H9 (cell line): ENCODE results near the gene GRM3. TPM values are rescaled to one million over a fixed set of nuclear protein-coding genes. Genes with fewer than 3 reads are reported as not detected.

ENCODE experiments used
- DNase-seq: peaks from one replicate; pipeline ENCODE4 v3.0.0-alpha.2; 2017
- H2AFZ ChIP-seq: one replicate; pipeline ENCODE4 v1.6.1; 2013; ENCODE audit warnings: mild to moderate bottlenecking, low read length, control low read depth, moderate library complexity
- H2AK5ac ChIP-seq: 2 replicates; pipeline ENCODE4 v1.6.1; 2013; ENCODE audit warnings: low read length, control low read depth, mixed read lengths; ENCODE audit not compliant: insufficient read length
- H2BK120ac ChIP-seq: one replicate; pipeline ENCODE4 v1.6.1; 2013; ENCODE audit warnings: low read depth, mild to moderate bottlenecking, low read length, control low read depth, inconsistent platforms; ENCODE audit not compliant: poor library complexity, severe bottlenecking
- H2BK12ac ChIP-seq: 2 replicates; pipeline ENCODE4 v1.6.1; 2013; ENCODE audit warnings: low read length, control low read depth, mixed read lengths, low read depth; ENCODE audit not compliant: insufficient read length
- H2BK15ac ChIP-seq: 2 replicates; pipeline ENCODE4 v1.6.1; 2013; ENCODE audit warnings: low read depth, low read length, control low read depth
- H2BK20ac ChIP-seq: one replicate; pipeline ENCODE4 v1.6.1; 2013; ENCODE audit warnings: low read depth, mild to moderate bottlenecking, low read length, control low read depth, inconsistent platforms; ENCODE audit not compliant: poor library complexity, severe bottlenecking
- H2BK5ac ChIP-seq: 2 replicates; pipeline ENCODE4 v1.6.1; 2013; ENCODE audit warnings: low read length, control low read depth, mixed read lengths; ENCODE audit not compliant: insufficient read length
- H3K14ac ChIP-seq: 2 replicates; pipeline ENCODE4 v1.6.1; 2013; ENCODE audit warnings: low read length, control low read depth; ENCODE audit not compliant: insufficient read depth
- H3K18ac ChIP-seq: 2 replicates; pipeline ENCODE4 v1.6.1; 2013; ENCODE audit warnings: low read depth, mild to moderate bottlenecking, mixed read lengths, low read length, control low read depth; ENCODE audit not compliant: insufficient read length
- H3K23ac ChIP-seq: 2 replicates; pipeline ENCODE4 v1.6.1; 2013; ENCODE audit warnings: low read length, control low read depth, mixed read lengths, low read depth; ENCODE audit not compliant: insufficient read length
- H3K23me2 ChIP-seq: 2 replicates; pipeline ENCODE4 v1.6.1; 2013; ENCODE audit warnings: low read depth, mild to moderate bottlenecking, mixed read lengths, low read length, control low read depth; ENCODE audit not compliant: insufficient read length, poor library complexity, severe bottlenecking
- H3K27ac ChIP-seq: 2 replicates; pipeline ENCODE4 v1.5.1; 2013; ENCODE audit warnings: low read length, control low read depth, mixed read lengths, low read depth; ENCODE audit not compliant: insufficient read length
- H3K27me3 ChIP-seq: 2 replicates; pipeline ENCODE4 v1.6.1; 2013; ENCODE audit warnings: low read length, control low read depth, inconsistent platforms; ENCODE audit not compliant: insufficient read depth
- H3K4ac ChIP-seq: 2 replicates; pipeline ENCODE4 v1.6.1; 2013; ENCODE audit warnings: low read depth, mild to moderate bottlenecking, control low read depth, inconsistent platforms, low read length, moderate library complexity
- H3K4me1 ChIP-seq: 2 replicates; pipeline ENCODE4 v1.6.1; 2013; ENCODE audit warnings: low read length, control low read depth, inconsistent platforms; ENCODE audit not compliant: insufficient read depth
- H3K4me2 ChIP-seq: 2 replicates; pipeline ENCODE4 v1.6.1; 2013; ENCODE audit warnings: low read length, control low read depth, mixed read lengths; ENCODE audit not compliant: insufficient read length, insufficient read depth
- H3K56ac ChIP-seq: 2 replicates; pipeline ENCODE4 v1.6.1; 2013; ENCODE audit warnings: low read depth, mild to moderate bottlenecking, mixed read lengths, low read length, control low read depth; ENCODE audit not compliant: insufficient read length
- H3K79me1 ChIP-seq: 2 replicates; pipeline ENCODE4 v1.6.1; 2013; ENCODE audit warnings: low read depth, mild to moderate bottlenecking, moderate library complexity, low read length, control low read depth, inconsistent platforms; ENCODE audit not compliant: insufficient read depth, poor library complexity, severe bottlenecking
- H3K79me2 ChIP-seq: 2 replicates; pipeline ENCODE4 v1.6.1; 2013; ENCODE audit warnings: low read length, control low read depth, inconsistent platforms; ENCODE audit not compliant: insufficient read depth
- H3K9ac ChIP-seq: 2 replicates; pipeline ENCODE4 v1.6.1; 2013; ENCODE audit warnings: low read length, control low read depth, mixed read lengths; ENCODE audit not compliant: insufficient read length; ENCODE audit errors: extremely low read depth
- H3K9me3 ChIP-seq: one replicate; pipeline ENCODE4 v1.6.1; 2013; ENCODE audit warnings: low read depth, low read length, inconsistent platforms; ENCODE audit not compliant: control insufficient read depth
- H3T11ph ChIP-seq: one replicate; pipeline ENCODE4 v1.6.1; 2013; ENCODE audit warnings: mild to moderate bottlenecking, low read length, control low read depth, inconsistent platforms
- H4K20me1 ChIP-seq: one replicate; pipeline ENCODE4 v1.6.1; 2013; ENCODE audit not compliant: control insufficient read depth, insufficient read length, insufficient read depth
- H4K5ac ChIP-seq: 2 replicates; pipeline ENCODE4 v1.6.1; 2013; ENCODE audit warnings: low read depth, mild to moderate bottlenecking, mixed read lengths, low read length, control low read depth; ENCODE audit not compliant: insufficient read length
- H4K8ac ChIP-seq: replicated peaks from 2 replicates; pipeline ENCODE4 v1.6.1; 2013; ENCODE audit warnings: low read length, control low read depth, mixed read lengths, low read depth; ENCODE audit not compliant: insufficient read length
- H4K91ac ChIP-seq: 2 replicates; pipeline ENCODE4 v1.6.1; 2013; ENCODE audit warnings: low read depth, mild to moderate bottlenecking, moderate library complexity, mixed read lengths, low read length, control low read depth; ENCODE audit not compliant: insufficient read length
- H3K27ac Mint-ChIP-seq, 3 experiments: 2 replicates in 2 of 3; 3 replicates in 1 of 3; pipeline ENCODE4 v1.8.0; 2020 to 2021; ENCODE audit warnings: mixed read lengths in 3 of 3, mild to moderate bottlenecking in 1 of 3, moderate library complexity in 1 of 3
- H3K27me3 Mint-ChIP-seq: 2 replicates; pipeline ENCODE4 v1.8.0; 2021; ENCODE audit warnings: low read depth, mild to moderate bottlenecking, moderate library complexity, mixed read lengths
- H3K36me3 Mint-ChIP-seq, 3 experiments: 2 replicates in 2 of 3; 3 replicates in 1 of 3; pipeline ENCODE4 v1.8.0; 2020 to 2021; ENCODE audit warnings: low read depth in 3 of 3, mixed read lengths in 3 of 3; ENCODE audit not compliant: insufficient read depth in 1 of 3
- H3K4me1 Mint-ChIP-seq, 2 experiments: 2 replicates each; pipeline ENCODE4 v1.8.0; 2020; ENCODE audit warnings: mixed read lengths in 2 of 2
- H3K4me3 Mint-ChIP-seq, 2 experiments: 2 replicates in 1 of 2; 3 replicates in 1 of 2; pipeline ENCODE4 v1.8.0; 2020 to 2021; ENCODE audit warnings: mild to moderate bottlenecking in 2 of 2, mixed read lengths in 2 of 2, moderate library complexity in 1 of 2
- H3K9me3 Mint-ChIP-seq, 2 experiments: 2 replicates in 1 of 2; 3 replicates in 1 of 2; pipeline ENCODE4 v1.8.0; 2020; ENCODE audit warnings: mild to moderate bottlenecking in 2 of 2, mixed read lengths in 2 of 2, moderate library complexity in 1 of 2
- WGBS: extraction: QIAGEN DNeasy Blood & Tissue Kit; methylation state at CpG from one replicate; pipeline ENCODE4 v1.1.7; 2013; ENCODE audit warnings: missing lambda C conversion rate, low lambda C conversion rate, mixed read lengths; ENCODE audit not compliant: insufficient read length; ENCODE audit errors: extremely low coverage; 5-methylcytosine and 5-hydroxymethylcytosine counted together
- total RNA-seq: library from RNA; stranded (reverse); gene quantifications from 2 replicates; pipeline ENCODE4 v1.2.1, GENCODE V29; 2021
- TF ChIP-seq, protein P1 (sequence below): fragments of 200-600 bp; sonication (generic); conservative IDR thresholded peaks from 3 replicates; pipeline ENCODE4 v1.8.0; 2021; ENCODE audit warnings: antibody characterized with exemption, mild to moderate bottlenecking

The GRM3 gene
- total RNA-seq, 1 experiment from 2014 or later = 0.15 TPM

DNA sequence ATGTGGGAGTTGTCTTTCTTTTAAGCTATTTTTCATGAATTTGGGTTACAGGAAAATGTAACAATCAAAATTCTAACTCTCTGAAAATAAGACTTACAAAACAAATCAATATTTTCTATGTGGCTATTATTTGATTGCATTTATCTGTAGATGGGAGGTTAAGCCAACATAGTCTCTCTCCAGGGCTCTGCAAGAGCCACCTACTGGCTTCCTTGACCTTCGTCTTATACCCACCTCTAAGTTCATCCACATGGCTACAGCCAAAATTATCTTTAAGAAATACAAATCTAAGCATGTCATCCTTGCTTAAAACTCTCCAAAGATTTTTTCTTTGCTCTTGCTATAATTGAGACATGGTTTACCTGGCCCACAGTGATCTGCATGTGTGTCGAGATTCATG is 14.2 kb downstream of the GRM3 start:
- no peaks in the 10 kb centered on the region for H3K79me2 ChIP-seq
- H2BK15ac ChIP-seq = no peak overlapping the region
- H3K36me3 Mint-ChIP-seq = no peaks in the 10 kb centered on the region
- H3K27ac ChIP-seq = no peak overlapping the region
- H2AK5ac ChIP-seq = no peak overlapping the region
- H3K9me3 ChIP-seq = no peaks in the 10 kb centered on the region
- no peak overlapping the region for H4K8ac ChIP-seq
- no peak overlapping the region for H2BK20ac ChIP-seq
- no peak overlapping the region for H3K4ac ChIP-seq
- no peak overlapping the region for H3K9ac ChIP-seq
- no peaks in the 10 kb centered on the region for H3K23me2 ChIP-seq
- no peaks in the 10 kb centered on the region for H4K20me1 ChIP-seq
- H3K56ac ChIP-seq = no peak overlapping the region
- H3T11ph ChIP-seq = no peak overlapping the region
- H3K27ac Mint-ChIP-seq = peak overlapping the region in 1 of 3 experiments; percentile 50; a peak in 1 of 7 replicates
- H3K79me1 ChIP-seq = no peaks in the 10 kb centered on the region
- H2BK120ac ChIP-seq = no peak overlapping the region
- H2BK12ac ChIP-seq = no peak overlapping the region
- H3K4me2 ChIP-seq = no peak overlapping the region
- H3K14ac ChIP-seq = no peak overlapping the region
- H4K91ac ChIP-seq = no peak overlapping the region
- no peak overlapping the region for H3K23ac ChIP-seq
- no peaks in the 10 kb centered on the region; the same call in 1 of the 2 replicates for H3K4me1 ChIP-seq
- H3K27me3 Mint-ChIP-seq = no peaks in the 10 kb centered on the region
- no peaks in the 10 kb centered on the region for H3K27me3 ChIP-seq
- DNase-seq = no peak
- no peak overlapping the region for H3K4me3 Mint-ChIP-seq
- no peak overlapping the region for H4K5ac ChIP-seq
- H2BK5ac ChIP-seq = no peak overlapping the region
- no peaks in the 10 kb centered on the region for H3K9me3 Mint-ChIP-seq
- H3K4me1 Mint-ChIP-seq = peaks cover 6 to 15% of the 10 kb centered on the region in 2 experiments
- no peak overlapping the region for H2AFZ ChIP-seq
- TF ChIP-seq, protein P1, sequence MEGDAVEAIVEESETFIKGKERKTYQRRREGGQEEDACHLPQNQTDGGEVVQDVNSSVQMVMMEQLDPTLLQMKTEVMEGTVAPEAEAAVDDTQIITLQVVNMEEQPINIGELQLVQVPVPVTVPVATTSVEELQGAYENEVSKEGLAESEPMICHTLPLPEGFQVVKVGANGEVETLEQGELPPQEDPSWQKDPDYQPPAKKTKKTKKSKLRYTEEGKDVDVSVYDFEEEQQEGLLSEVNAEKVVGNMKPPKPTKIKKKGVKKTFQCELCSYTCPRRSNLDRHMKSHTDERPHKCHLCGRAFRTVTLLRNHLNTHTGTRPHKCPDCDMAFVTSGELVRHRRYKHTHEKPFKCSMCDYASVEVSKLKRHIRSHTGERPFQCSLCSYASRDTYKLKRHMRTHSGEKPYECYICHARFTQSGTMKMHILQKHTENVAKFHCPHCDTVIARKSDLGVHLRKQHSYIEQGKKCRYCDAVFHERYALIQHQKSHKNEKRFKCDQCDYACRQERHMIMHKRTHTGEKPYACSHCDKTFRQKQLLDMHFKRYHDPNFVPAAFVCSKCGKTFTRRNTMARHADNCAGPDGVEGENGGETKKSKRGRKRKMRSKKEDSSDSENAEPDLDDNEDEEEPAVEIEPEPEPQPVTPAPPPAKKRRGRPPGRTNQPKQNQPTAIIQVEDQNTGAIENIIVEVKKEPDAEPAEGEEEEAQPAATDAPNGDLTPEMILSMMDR = no peak
- H3K18ac ChIP-seq = no peak overlapping the region
- no CpG with 5 or more reads among the region's 2 CpGs for WGBS
